MM.1S (cell line): ENCODE results near the gene FASTKD3.

Experiments
- DNase-seq: peaks from one replicate; pipeline ENCODE4 v3.0.0-alpha.2; 2015
- H2AFZ ChIP-seq: fragments of 300-600 bp; sonication (generic); 2 replicates; pipeline ENCODE4 v1.6.0; 2016; ENCODE audit warnings: antibody characterized with exemption, low read length
- H3F3A ChIP-seq: fragments of 300-600 bp; sonication (generic); 2 replicates; pipeline ENCODE4 v1.6.1; 2016; ENCODE audit warnings: mild to moderate bottlenecking, antibody characterized with exemption, low read length, moderate library complexity, mixed read lengths; ENCODE audit not compliant: insufficient read depth
- H3K27ac ChIP-seq: fragments of 300-600 bp; sonication (generic); 2 replicates; pipeline ENCODE4 v1.5.1; 2016; ENCODE audit warnings: mild to moderate bottlenecking, low read length
- H3K27me3 ChIP-seq: fragments of 300-600 bp; sonication (generic); replicated peaks from 2 replicates; pipeline ENCODE4 v1.6.0; 2016; ENCODE audit warnings: low read length; ENCODE audit not compliant: insufficient read depth
- H3K36me3 ChIP-seq: fragments of 300-600 bp; sonication (generic); replicated peaks from 2 replicates; pipeline ENCODE4 v1.6.1; 2016; ENCODE audit warnings: mild to moderate bottlenecking, low read length, mixed read lengths; ENCODE audit not compliant: insufficient read depth
- H3K4me1 ChIP-seq: fragments of 300-600 bp; sonication (generic); 2 replicates; pipeline ENCODE4 v1.6.1; 2016; ENCODE audit warnings: low read length, mixed read lengths
- H3K4me2 ChIP-seq: fragments of 300-600 bp; sonication (generic); 2 replicates; pipeline ENCODE4 v1.6.0; 2016; ENCODE audit warnings: low read depth, low read length
- H3K4me3 ChIP-seq: fragments of 300-600 bp; sonication (generic); 2 replicates; pipeline ENCODE4 v1.5.1; 2016; ENCODE audit warnings: low read length, mixed read lengths
- H3K79me2 ChIP-seq: fragments of 300-600 bp; sonication (generic); 2 replicates; pipeline ENCODE4 v1.6.1; 2016; ENCODE audit warnings: mixed run types, low read length, mixed read lengths
- H3K9ac ChIP-seq: fragments of 300-600 bp; sonication (generic); 2 replicates; pipeline ENCODE4 v1.6.1; 2016; ENCODE audit warnings: low read length, mixed read lengths
- H3K9me2 ChIP-seq: fragments of 300-600 bp; sonication (generic); replicated peaks from 2 replicates; pipeline ENCODE4 v1.6.1; 2016; ENCODE audit warnings: mild to moderate bottlenecking, low read length, mixed read lengths; ENCODE audit not compliant: insufficient read depth
- H3K9me3 ChIP-seq: fragments of 300-600 bp; sonication (generic); replicated peaks from 2 replicates; pipeline ENCODE4 v1.6.1; 2016; ENCODE audit warnings: mild to moderate bottlenecking, low read length, mixed read lengths; ENCODE audit not compliant: insufficient read depth
- H4K20me1 ChIP-seq: fragments of 300-600 bp; sonication (generic); 2 replicates; pipeline ENCODE4 v1.6.1; 2016; ENCODE audit warnings: mild to moderate bottlenecking, low read length, moderate library complexity, mixed read lengths; ENCODE audit not compliant: insufficient read depth
- EZH2 ChIP-seq: fragments of 300-600 bp; sonication (generic); optimal IDR thresholded peaks from 2 replicates; pipeline ENCODE3; 2017; ENCODE audit warnings: low read depth, mild to moderate bottlenecking, antibody characterized with exemption, low read length, mixed read lengths
- EZH2phosphoT487 ChIP-seq: fragments of 300-600 bp; sonication (generic); IDR thresholded peaks from 2 replicates; pipeline ENCODE4 v1.6.1; 2018; ENCODE audit warnings: antibody characterized with exemption, low read length
- TF ChIP-seq, protein P1 (sequence below): fragments of 300-600 bp; sonication (generic); IDR thresholded peaks from 2 replicates; pipeline ENCODE4 v1.5.1; 2016; ENCODE audit warnings: antibody characterized with exemption, low read length, mixed read lengths

Gene FASTKD3

DNA sequence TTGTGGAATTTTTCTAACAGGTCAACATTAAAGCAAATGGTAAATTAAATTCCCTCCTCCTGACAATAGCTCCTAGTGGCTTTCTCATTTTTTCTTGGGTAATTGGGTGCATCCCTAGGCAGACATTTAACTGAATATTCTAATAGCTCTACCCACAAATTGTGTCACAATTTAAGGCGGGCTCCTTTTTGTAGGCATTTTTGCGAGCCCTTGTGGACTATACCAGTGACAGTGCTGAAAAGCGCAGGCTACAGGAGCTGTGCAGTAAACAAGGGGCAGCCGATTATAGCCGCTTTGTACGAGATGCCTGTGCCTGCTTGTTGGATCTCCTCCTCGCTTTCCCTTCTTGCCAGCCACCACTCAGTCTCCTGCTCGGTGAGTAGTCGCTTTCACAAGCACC is 20.1 kb upstream of the FASTKD3 start:
- Histone ChIP-seq H3K4me3 (no peak overlapping the region), H3K79me2 (peaks cover 85% of the 10 kb centered on the region), H3K27me3 (no peaks in the 10 kb centered on the region), H3K9ac (no peak overlapping the region), H3K9me2 (no peaks in the 10 kb centered on the region), H3K4me2 (no peak overlapping the region), H3K9me3 (no peaks in the 10 kb centered on the region), H3K4me1 (peaks cover 19% of the 10 kb centered on the region), H3F3A (peaks cover 11% of the 10 kb centered on the region; the same call in 1 of the 2 replicates), H2AFZ (no peak overlapping the region), H3K36me3 (peaks cover 50% of the 10 kb centered on the region; the same call in 1 of the 2 replicates), H3K27ac (no peak overlapping the region), H4K20me1 (peaks cover 13% of the 10 kb centered on the region; the same call in 1 of the 2 replicates)
- DNase-seq, result no peak
- TF ChIP-seq EZH2, result no peak
- TF ChIP-seq, protein P1, sequence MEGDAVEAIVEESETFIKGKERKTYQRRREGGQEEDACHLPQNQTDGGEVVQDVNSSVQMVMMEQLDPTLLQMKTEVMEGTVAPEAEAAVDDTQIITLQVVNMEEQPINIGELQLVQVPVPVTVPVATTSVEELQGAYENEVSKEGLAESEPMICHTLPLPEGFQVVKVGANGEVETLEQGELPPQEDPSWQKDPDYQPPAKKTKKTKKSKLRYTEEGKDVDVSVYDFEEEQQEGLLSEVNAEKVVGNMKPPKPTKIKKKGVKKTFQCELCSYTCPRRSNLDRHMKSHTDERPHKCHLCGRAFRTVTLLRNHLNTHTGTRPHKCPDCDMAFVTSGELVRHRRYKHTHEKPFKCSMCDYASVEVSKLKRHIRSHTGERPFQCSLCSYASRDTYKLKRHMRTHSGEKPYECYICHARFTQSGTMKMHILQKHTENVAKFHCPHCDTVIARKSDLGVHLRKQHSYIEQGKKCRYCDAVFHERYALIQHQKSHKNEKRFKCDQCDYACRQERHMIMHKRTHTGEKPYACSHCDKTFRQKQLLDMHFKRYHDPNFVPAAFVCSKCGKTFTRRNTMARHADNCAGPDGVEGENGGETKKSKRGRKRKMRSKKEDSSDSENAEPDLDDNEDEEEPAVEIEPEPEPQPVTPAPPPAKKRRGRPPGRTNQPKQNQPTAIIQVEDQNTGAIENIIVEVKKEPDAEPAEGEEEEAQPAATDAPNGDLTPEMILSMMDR, result no peak
- TF ChIP-seq EZH2phosphoT487, result no peak

DNA sequence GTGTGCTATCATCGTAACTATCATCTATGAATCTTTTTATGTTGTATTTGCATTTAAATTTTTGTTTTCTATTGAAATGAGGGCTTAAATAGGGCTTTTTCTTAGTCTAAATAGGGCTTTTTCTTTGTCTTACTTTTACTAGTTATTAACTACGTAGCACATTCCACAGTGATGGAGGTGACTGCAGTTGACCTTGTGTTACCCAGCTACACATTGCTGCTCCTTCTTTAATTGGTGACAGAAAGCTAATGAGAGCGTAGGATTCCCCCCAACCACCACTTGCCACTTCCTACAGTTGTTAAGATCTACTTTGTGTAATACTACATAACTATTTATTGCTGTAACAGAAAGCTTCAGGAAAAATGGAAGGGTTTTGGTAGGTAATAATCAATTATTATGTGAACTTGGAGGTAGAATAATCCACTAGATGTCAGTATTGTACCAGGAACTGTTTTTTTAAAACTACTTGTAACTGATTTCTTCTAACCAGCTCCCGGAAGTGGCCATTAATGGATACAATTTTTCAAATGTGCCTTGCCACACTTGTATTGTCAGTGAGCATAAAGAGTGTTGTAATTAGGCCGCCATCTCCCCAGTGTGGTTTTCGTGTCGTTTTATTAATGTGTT is 18.1 kb upstream of the FASTKD3 start:
- Histone ChIP-seq H4K20me1 (peaks cover 13% of the 10 kb centered on the region), H3K36me3 (peaks cover 46% of the 10 kb centered on the region; the same call in 1 of the 2 replicates), H3K27ac (no peak overlapping the region), H3K27me3 (no peaks in the 10 kb centered on the region), H3F3A (peaks cover 4% of the 10 kb centered on the region; the same call in 1 of the 2 replicates), H3K4me3 (no peak overlapping the region), H3K9me2 (no peaks in the 10 kb centered on the region), H2AFZ (no peak overlapping the region), H3K4me2 (no peak overlapping the region), H3K9me3 (no peaks in the 10 kb centered on the region), H3K9ac (no peak overlapping the region), H3K79me2 (peaks cover 86% of the 10 kb centered on the region), H3K4me1 (no peaks in the 10 kb centered on the region)
- TF ChIP-seq EZH2, result no peak
- no peak for TF ChIP-seq EZH2phosphoT487
- TF ChIP-seq, protein P1, result peak; percentile 49
- DNase-seq, result peak; percentile 18

DNA sequence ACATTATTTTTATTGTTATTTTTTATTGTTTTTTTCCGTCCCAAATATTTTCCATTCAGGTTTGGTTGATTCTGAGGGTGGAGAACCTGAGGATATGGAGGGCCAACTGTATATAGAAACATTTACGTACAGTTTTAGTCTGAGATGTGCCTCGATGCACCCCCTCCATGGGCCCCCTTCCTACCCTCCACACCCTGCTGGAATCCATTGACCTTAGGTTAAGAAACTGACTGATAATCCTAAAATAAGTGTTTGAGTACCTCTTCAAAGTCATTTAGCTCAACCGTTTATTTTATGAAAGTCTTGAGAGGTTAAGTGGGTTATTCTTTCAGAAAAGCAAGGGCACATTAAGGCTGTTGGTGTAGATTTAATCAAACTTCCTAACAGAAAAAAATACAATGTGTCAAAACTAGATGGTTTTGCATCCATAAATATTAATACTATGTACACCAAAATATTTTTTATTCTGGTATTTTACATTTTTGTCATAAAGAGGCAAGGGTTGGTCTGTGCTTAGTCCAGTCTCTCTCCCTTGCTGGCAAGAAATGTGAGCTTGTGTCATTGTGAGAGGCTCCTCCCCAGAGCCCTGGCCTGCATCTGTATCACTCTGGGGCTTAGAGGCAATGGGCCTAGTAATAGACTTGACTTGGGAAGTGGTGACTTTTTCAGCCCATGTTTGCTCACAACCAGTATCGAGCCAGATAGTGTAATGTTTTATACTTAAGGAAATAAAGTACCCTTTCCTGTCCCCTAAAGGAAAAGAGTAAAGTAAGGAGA is 15.8 kb upstream of the FASTKD3 start:
- Histone ChIP-seq H2AFZ (no peak overlapping the region), H3F3A (peaks cover 4% of the 10 kb centered on the region; the same call in 1 of the 2 replicates), H3K4me3 (no peak overlapping the region), H3K27me3 (no peaks in the 10 kb centered on the region), H3K4me2 (no peak overlapping the region), H4K20me1 (peaks cover 36% of the 10 kb centered on the region), H3K9me3 (no peaks in the 10 kb centered on the region), H3K79me2 (peaks cover 92% of the 10 kb centered on the region), H3K36me3 (peaks cover 53% of the 10 kb centered on the region; the same call in 1 of the 2 replicates), H3K4me1 (no peaks in the 10 kb centered on the region), H3K9ac (no peak overlapping the region), H3K9me2 (no peaks in the 10 kb centered on the region), H3K27ac (no peak overlapping the region)
- TF ChIP-seq EZH2phosphoT487 (no peak), EZH2 (no peak)
- TF ChIP-seq, protein P1, result no peak
- DNase-seq, result no peak
